Left ventricle myocardium inferior (tissue), 1 donor: ENCODE results near the gene C1QTNF1. TPM values are rescaled to one million over a fixed set of nuclear protein-coding genes. Genes with fewer than 3 reads are reported as not detected.

Source experiments
- DNase-seq: peaks from one replicate; pipeline ENCODE4 v3.0.0-alpha.2; 2020
- H3K27ac ChIP-seq: fragments of 200-600 bp; replicated peaks from 2 replicates; pipeline ENCODE4 v1.8.0; 2021
- H3K27me3 ChIP-seq: fragments of 200-600 bp; 2 replicates; pipeline ENCODE4 v1.8.0; 2021; ENCODE audit warnings: low read depth
- H3K36me3 ChIP-seq: fragments of 200-600 bp; 2 replicates; pipeline ENCODE4 v1.8.0; 2021
- H3K4me1 ChIP-seq: fragments of 200-600 bp; 2 replicates; pipeline ENCODE4 v1.8.0; 2021
- H3K4me3 ChIP-seq: fragments of 200-600 bp; 2 replicates; pipeline ENCODE4 v1.8.0; 2021; ENCODE audit warnings: mild to moderate bottlenecking, moderate library complexity
- H3K9me3 ChIP-seq: fragments of 200-600 bp; replicated peaks from 2 replicates; pipeline ENCODE4 v1.8.0; 2021
- CTCF ChIP-seq: fragments of 200-600 bp; IDR thresholded peaks from 2 replicates; pipeline ENCODE4 v1.8.0; 2021; ENCODE audit warnings: antibody characterized with exemption, mild to moderate bottlenecking, borderline replicate concordance
- intact Hi-C: fragments of 100-400 bp; cut with micrococcal nuclease; formaldehyde crosslinking; loops from one replicate; pipeline ENCODE4 v1.11.0; 2022
- total RNA-seq: library from RNA; stranded (reverse); fragmentation: NEBNext Ultra II Directional; extraction: Animal tissue kit (Norgen Biotek cat#: 25700); gene quantifications from one replicate; pipeline ENCODE4 v1.2.1, GENCODE V29; 2021
- donor health status: DM: no; HTN: yes; CAD: no; lungs with severe emphysema.

C1QTNF1 gene
- total RNA-seq, 1 donor from 2014 or later, result 146 TPM

- intact Hi-C loops, result no loop called here
- Histone ChIP-seq H3K36me3 (no peaks in the 10 kb centered on the region), H3K4me1 (peaks cover 37% of the 10 kb centered on the region), H3K4me3 (no peak overlapping the region), H3K9me3 (no peaks in the 10 kb centered on the region), H3K27ac (no peak overlapping the region), H3K27me3 (no peaks in the 10 kb centered on the region)
- TF ChIP-seq CTCF, result no peak
- DNase-seq, result no peak
Observed at GRCh38 chr17:79011451-79012147, 12.4 kb upstream of the C1QTNF1 start.

- Histone ChIP-seq H3K36me3 (no peaks in the 10 kb centered on the region), H3K27me3 (no peaks in the 10 kb centered on the region), H3K9me3 (no peaks in the 10 kb centered on the region), H3K27ac (no peak overlapping the region), H3K4me1 (peaks cover 26% of the 10 kb centered on the region), H3K4me3 (no peak overlapping the region)
- no peak for TF ChIP-seq CTCF
- intact Hi-C loops, result no loop called here
- DNase-seq, result no peak
Observed at GRCh38 chr17:79012563-79013134, 11.3 kb upstream of the C1QTNF1 start.

GRCh38 chr17:79014158-79014758 is 9.7 kb upstream of the C1QTNF1 start:
- intact Hi-C loops, result no loop called here
- H3K4me1 ChIP-seq, result peaks cover 10% of the 10 kb centered on the region
- H3K36me3 ChIP-seq, result no peaks in the 10 kb centered on the region
- H3K27ac ChIP-seq, result no peak overlapping the region
- H3K9me3 ChIP-seq, result no peaks in the 10 kb centered on the region
- H3K27me3 ChIP-seq, result no peaks in the 10 kb centered on the region
- TF ChIP-seq CTCF, result no peak
- H3K4me3 ChIP-seq, result no peak overlapping the region
- DNase-seq, result no peak

- intact Hi-C loops, result no loop called here
- Histone ChIP-seq H3K36me3 (no peaks in the 10 kb centered on the region), H3K4me1 (peaks cover 34% of the 10 kb centered on the region), H3K27ac (no peak overlapping the region), H3K4me3 (no peak overlapping the region), H3K9me3 (no peaks in the 10 kb centered on the region), H3K27me3 (no peaks in the 10 kb centered on the region)
- DNase-seq, result no peak
- no peak for TF ChIP-seq CTCF
Observed at GRCh38 chr17:79017546-79018369, 6.2 kb upstream of the C1QTNF1 start.

GRCh38 chr17:79018370-79018695 is 5.6 kb upstream of the C1QTNF1 start:
- no peaks in the 10 kb centered on the region for H3K36me3 ChIP-seq

More at GRCh38 chr17:79018370-79018695, 5.6 kb upstream of the C1QTNF1 start:
- Histone ChIP-seq H3K4me1 (peaks cover 40% of the 10 kb centered on the region), H3K27ac (no peak overlapping the region), H3K4me3 (no peak overlapping the region), H3K27me3 (no peaks in the 10 kb centered on the region), H3K9me3 (no peaks in the 10 kb centered on the region)
- no peak for DNase-seq
- TF ChIP-seq CTCF, result no peak
- intact Hi-C loops, result no loop called here
